Subcutaneous adipose tissue (tissue), 4 donors: ENCODE measurements around the gene ASAP3. TPM values are rescaled to one million over a fixed set of nuclear protein-coding genes. Genes with fewer than 3 reads are reported as not detected.

Experiments used
- total RNA-seq, 4 donors: library from RNA; depleted of rRNA; stranded (reverse); fragments of >200 nt; gene quantifications; one replicate each; pipeline ENCODE4 v1.1.0, GENCODE V29; 2016
- TF ChIP-seq, protein P1 (sequence below): fragments of 450-650 bp; IDR thresholded peaks from one replicate; pipeline ENCODE4 v1.5.1; 2016; ENCODE audit warnings: low read depth, mild to moderate bottlenecking, control low read depth, antibody characterized with exemption, moderate library complexity

The ASAP3 gene
- total RNA-seq, 4 donors from 2014 or later: 18.4 to 51.7 (median 42.1) TPM

DNA sequence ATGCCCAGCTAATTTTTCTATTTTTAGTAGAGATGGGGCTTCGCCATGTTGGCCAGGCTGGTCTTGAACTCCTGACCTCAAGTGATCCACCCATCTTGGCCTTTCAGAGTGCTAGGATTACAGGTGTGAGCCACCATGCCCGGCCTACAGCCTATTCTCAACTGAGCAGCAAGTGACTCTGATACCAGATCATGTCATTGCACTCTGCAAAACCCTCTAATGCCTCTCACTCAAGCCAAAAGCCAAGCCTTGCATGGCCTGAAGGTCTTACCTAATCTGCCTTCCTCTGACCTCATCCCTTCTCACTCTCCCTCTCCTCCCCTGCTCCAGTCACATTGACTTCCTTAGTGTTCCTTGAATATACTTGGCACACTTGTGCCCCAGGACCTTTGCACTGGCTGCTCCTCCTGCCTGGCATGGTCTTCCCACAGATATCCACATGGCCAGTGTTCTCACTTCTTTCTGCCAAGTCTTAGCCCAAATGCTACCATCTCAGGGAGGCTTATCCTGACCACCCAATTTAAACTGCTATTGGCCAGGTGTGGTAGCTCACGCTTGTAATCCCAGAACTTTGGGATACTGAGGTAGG, 8.2 kb upstream of the ASAP3 start:
- TF ChIP-seq, protein P1, sequence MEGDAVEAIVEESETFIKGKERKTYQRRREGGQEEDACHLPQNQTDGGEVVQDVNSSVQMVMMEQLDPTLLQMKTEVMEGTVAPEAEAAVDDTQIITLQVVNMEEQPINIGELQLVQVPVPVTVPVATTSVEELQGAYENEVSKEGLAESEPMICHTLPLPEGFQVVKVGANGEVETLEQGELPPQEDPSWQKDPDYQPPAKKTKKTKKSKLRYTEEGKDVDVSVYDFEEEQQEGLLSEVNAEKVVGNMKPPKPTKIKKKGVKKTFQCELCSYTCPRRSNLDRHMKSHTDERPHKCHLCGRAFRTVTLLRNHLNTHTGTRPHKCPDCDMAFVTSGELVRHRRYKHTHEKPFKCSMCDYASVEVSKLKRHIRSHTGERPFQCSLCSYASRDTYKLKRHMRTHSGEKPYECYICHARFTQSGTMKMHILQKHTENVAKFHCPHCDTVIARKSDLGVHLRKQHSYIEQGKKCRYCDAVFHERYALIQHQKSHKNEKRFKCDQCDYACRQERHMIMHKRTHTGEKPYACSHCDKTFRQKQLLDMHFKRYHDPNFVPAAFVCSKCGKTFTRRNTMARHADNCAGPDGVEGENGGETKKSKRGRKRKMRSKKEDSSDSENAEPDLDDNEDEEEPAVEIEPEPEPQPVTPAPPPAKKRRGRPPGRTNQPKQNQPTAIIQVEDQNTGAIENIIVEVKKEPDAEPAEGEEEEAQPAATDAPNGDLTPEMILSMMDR: no peak

DNA sequence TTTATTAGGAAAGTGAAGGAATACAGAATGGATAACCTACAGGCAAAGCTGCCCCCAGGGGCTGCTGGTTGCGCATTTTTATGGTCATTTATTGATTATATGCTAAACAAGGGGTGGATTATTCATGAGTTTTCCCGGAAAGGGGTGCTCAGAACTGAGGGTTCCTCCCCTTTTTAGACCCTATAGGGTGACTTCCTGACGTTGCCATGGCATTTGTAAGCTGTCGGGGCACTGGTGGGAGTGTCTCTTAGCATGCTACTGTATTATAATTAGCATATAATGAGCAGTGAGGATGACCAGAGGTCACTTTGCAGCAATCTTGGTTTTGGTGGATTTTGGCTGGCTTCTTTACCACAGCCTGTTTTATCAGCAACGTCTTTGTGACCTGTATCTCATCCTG, 5.9 kb upstream of the ASAP3 start:
- TF ChIP-seq, protein P1: no peak

DNA sequence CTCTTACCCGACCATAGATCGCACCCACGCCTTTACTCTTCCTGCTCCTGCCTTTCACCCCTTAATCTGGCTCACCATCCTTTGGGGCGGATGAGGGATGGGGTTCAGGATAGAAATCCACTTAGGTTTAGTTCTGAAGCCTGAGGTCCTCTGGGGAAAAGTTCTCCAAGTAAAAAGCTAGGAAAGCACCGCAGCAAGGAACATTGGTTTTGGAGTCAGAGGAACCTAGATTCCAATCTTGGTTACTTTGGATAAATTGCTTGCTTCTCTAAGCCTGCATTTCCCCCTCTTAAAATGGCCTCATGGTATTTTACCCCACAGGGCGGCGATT, 988 bp upstream of the ASAP3 start:
- TF ChIP-seq, protein P1: no peak

DNA sequence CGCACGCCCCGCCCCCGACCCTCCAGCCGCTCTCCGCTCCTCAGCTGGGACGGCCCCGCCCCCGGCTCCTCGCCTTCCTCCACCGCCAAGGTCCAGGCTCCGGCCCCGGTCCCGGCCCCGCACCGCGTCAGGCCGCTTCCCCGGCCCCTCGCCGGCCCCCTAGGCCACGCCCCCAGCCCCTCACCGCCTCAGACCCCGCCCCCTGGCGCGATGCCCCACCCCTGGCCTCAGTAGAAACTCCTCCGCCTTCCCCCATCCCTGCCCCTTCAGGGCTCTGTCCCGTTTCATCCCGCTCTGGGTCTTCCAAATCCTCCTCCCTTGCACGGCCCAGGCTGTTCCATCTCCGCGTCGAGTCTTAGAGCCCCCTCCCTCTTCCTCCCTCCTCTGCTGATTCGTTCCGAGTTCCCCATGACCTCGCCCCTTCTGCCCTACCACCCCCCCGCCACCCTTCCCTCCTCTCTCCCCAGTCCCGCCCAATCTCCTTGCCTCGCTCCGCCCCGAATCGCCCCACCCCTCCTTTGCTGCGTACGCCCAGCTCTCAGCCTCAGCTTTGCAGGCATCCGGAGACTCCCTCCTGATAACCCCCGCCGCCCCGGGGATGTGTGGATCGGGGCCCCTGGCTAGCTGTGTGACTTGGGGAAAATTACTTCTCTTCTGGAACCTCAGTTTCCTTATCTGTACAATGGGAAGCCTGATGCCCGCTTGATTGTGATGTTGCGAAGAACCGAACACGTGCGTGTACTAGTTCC, 448 bp upstream of the ASAP3 start:
- TF ChIP-seq, protein P1: no peak

DNA sequence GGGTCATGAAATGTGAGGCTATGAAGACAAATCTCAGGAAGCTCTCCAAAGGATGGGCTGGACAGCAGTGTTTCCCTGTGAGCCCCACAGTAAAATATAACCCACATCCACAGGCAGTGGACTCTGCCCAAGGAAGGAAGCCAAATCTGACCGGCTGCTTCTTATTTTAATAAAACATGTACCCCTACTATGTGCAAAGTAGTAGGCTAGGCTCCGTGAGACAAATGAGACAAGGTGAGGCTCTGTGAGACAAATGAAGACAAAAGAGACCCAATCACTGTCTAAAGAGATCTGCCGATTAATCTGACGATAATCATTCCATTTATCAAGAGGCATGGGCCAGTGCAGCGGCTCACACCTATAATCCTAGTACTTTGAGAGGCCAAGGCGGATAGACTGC, 2.1 kb downstream of the ASAP3 start:
- TF ChIP-seq, protein P1: no peak

DNA sequence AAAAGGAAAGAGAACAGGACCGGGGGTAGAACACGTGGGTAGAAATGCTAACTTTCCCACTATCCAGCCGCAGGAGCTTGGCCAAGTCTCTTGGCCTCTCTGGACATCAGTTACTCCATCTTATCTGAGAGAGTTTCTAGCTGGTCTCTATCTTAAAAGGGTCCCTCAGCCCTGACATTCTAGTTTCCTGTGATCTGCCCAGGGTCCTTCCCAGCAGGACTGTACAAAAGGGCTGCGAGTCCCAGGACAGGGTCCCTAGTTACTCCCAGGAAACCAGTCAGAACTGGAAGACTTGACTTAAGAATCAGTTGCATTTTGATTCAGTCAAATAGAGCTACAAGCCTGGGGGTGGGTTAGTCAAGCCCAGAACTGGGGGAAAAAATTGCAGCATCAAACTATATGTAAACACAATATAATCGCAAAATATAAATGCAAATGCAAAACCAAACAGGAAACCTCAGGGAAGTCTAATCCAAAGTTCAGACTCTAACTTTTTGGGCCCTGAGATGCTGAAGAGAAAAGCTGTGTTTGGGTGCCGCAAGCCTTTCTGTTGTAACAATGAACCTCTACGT, 2.9 kb downstream of the ASAP3 start:
- TF ChIP-seq, protein P1: no peak

DNA sequence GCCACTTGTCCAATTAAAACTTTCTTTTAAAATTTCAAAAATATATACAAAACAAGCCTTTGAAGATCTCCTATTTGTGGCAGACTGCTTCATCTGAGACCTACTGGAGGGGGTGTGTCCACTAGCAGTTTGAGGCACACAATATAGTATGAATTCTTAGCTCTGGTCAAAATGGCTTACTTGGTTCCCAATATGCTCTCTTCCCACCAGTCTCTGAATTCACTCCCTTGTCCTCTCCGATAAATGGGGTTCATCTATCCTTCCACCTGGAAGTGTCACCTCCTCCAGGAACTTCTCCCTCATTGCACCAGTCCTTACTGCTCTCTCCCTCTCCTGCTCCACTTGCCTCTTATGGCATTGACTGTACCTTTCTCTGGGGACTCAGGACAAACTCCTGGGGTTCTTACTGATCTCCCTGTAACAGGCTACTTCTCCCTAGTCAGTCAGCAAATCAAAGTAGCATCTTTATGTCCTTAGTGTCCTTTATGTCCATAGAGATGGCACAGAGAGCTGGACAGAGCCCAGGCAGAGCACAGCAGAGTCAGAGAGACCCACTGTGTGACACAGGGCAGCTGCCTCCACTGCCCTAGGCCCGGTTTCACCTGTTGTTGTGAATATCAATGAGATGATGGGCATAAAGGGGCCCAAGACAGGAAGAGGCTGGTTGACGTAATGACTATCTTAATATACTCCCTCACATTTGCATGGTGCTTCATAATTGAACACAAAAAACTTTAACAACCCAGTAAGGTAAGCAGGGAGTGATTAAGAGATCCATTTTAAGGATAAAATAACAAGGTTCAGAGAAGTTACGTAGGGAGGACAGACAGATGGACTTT, 3.6 kb downstream of the ASAP3 start:
- TF ChIP-seq, protein P1: no peak
